GM18858 (cell line): Measurements from ENCODE around the gene CSNK2A3.
"Not testable (repeated sequence)": the region's sequence is repeated elsewhere in the genome, so short reads cannot be mapped to it uniquely, and the experiment has no call there.

Experiments
- ATAC-seq: cut with Tn5 transposase; IDR thresholded peaks from one replicate; pipeline ENCODE4 v1.9.1; 2021; ENCODE audit not compliant: unreplicated experiment

CSNK2A3 gene

GRCh38 chr11:11352878-11353277, at the start of gene CSNK2A3:
Gene CSNK2A3, minus strand, starts transcription at chr11:11353250. Its CDS starts 131 bp downstream, at chr11:11353119.
- not testable (repeated sequence) for ATAC-seq

GRCh38 chr11:11401960-11402535, 49.0 kb upstream of the CSNK2A3 start:
- no peak for ATAC-seq

DNA sequence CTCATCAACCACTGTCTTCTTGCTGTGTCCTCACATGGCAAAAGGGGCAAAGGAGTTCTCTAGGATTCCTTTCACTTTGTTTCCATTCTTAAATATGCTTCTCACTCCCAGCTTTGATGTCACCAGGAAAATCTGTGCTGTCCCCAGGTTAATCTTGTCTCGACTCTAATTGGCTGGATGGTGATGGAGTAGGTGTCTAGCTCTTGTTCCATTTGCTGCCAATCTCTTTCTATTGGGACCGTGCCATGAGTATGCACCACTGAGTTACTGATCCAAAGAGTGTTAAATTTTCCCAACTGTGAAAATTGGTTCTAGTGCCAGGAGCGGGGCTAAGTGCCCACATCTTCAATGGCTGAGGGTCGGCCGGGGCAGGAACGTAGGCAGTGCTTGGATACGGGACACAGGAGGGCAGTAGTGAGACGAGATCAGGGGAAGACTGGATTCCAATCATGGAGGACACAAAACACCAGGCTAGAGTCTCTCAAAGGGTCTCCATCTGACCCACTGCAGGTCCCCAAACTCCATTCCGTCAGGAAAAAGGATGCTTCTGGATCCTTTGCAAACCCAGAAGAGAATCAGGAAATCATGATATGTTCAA, 47.7 kb upstream of the CSNK2A3 start:
- no peak for ATAC-seq

DNA sequence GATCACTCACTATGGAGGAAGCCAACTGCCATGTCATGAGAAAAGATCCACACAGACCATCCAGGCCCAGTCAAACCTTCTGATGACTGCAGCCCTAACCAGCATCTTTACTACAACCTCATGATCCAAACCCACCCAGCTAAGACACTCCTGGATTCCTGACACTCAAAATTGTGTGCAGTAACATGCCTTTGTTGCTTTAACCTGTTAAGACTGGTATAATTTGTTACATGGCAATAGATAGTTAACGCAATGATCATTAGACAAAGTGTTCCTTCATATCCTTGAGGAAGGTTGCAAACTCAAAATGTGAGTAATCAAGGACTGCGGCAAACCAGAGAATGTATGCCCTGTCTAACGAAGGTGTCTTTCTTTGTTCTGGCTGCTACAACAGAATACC, 47.1 kb upstream of the CSNK2A3 start:
- ATAC-seq, result no peak

- no peak for ATAC-seq
Observed at GRCh38 chr11:11397781-11398180, 44.7 kb upstream of the CSNK2A3 start.

DNA sequence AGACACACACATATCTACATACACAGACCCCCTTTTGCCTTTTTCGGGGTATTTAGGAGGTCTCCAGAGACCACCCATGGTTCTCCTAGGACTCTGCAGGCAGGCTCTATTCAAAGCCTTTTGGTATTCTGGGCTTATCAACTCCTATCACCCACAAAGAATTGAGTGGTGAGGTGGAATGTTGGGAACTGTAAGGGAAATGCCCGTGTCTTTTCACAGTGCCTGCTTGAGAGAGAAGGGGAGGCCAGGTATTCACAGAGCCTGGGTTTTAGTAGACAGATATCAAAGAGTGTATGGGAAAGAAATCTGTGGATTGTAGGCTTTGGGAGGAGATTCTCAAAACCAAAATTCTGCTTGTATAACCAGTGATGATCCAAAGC, 44.0 kb upstream of the CSNK2A3 start:
- no peak for ATAC-seq

DNA sequence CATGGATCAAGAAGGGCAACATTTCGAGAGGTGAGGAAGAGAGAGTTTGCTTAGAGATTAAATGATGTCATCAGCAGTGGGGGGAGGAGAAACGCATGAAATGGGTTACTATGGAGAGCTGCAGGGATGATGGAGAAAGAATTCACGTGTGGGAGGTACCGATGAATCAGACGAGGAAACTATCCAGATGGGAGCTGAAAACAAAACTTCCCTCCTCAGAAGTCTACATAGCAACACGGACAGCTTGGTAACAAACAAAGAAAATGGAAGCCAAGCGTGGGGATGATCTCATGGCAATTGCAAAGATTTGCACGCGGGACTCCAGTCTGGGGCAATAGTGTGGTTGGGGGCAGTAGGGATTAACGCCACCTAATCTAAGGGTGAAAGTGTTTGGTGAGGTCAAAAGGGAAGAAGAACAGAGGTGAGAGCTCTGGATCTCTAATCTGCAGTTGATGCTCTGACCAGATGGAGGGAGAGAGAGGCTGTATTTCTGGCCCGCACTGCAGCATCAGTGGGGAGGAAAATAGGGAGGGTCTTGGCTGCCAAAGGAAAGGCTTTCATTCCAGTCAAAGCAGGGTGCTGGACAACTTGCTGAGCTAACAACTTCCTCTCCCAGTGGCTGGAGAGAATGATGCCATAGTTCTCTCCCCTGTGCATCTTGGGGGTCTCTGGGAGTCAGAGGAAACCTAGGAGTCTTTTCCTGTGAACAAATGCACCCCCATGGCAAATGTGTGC, 43.4 kb upstream of the CSNK2A3 start:
- no peak for ATAC-seq

DNA sequence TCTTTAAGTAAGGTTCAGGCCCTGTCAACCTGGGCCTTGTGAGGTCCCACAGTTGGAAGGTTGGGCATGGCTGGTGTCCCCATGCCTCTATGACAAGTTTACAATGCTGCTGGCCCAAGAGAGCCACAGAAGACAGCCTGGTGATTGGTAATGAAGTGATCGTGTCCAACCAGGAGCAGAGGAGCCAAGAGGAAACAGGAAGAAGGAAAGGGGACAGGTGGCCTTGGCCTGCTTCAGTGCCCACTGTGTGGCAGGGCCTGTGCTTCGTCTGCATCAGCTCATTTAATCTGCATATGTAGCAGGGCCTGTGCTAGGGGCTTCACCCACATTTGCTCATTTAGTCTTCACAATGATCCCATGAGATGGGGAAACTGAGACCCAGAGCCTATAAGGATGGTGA, 42.1 kb upstream of the CSNK2A3 start:
- no peak for ATAC-seq

DNA sequence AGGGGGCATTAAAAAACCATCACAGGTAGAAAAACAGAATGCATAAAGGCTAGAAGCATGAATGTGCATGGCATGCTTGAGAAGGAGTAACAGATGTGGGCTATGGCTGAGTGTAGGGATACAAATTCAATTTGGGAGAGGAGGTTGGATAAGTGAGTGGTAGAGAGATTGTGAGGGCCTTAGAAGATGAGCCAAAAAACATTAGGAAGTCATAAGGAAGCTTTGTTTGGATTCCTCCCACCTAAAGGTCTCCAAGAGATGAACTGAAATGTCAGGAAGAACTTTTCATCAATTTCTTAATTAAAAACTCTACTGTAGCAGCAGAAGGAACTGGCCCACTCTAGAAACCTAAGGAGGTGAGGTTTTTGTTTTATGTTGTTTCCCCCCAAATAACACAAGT, 41.2 kb upstream of the CSNK2A3 start:
- no peak for ATAC-seq

GRCh38 chr11:11391796-11392463, 38.9 kb upstream of the CSNK2A3 start:
- ATAC-seq, result no peak

DNA sequence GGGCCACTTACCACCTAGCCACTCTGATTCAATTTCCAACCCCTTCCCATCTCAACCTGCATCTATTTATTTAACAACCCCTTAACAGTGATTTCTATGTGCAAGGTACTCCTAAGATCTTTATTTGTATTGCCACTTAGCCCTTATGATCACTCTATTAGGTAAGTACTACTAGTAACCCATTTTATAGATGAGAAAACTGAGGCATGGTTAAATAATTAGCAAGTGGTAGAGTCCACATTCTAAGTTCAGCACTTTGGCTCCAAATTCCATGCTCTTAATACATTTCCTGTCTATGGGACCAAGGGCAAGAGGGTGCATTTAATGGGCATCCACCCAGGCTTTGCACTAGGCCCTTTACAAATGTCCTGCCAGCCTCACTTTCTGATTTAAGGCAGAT, 38.1 kb upstream of the CSNK2A3 start:
- ATAC-seq, result no peak

GRCh38 chr11:11390068-11390771, 37.2 kb upstream of the CSNK2A3 start:
- ATAC-seq, result no peak

GRCh38 chr11:11389238-11389637, 36.2 kb upstream of the CSNK2A3 start:
- no peak for ATAC-seq

- ATAC-seq, result no peak
Observed at GRCh38 chr11:11387622-11388305, 34.7 kb upstream of the CSNK2A3 start.

DNA sequence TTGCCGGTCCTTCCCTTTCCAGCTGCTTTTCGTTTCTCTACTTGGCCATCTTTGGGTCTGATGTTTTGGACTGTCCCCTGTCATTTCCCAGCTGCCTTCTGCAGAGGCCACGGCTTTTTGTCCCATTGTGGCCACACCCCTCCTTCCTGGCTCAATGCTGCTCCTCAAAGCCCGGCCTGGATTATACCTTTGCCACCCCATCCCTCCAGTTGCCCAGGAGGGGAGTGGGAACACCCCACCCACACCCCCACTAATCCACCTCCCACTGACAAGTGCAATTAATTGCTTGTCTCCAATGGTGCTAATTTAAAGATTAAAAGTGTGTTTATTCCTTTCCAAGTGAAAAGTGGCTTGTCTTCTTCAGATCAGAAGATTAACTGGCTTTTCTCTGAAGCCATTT, 34.2 kb upstream of the CSNK2A3 start:
- no peak for ATAC-seq

DNA sequence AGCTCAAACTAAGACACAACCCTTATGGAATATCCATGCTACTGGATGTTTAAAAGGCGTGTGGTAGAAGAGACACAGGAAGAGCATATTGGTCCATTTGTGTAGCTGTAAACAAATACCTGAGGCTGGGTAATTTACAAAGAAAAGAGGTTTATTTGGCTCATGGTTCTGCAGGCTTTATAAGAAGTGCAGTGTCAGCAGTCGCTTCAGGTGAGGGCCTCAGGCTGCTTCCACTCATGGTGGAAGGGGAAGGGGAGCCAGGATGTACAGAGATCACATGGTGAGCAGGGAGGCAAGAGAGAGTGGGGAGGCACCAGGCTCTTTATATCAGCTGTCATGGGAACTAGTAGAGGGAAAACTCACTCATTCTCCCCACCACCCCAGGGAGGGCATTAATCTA, 31.8 kb upstream of the CSNK2A3 start:
- ATAC-seq, result no peak

DNA sequence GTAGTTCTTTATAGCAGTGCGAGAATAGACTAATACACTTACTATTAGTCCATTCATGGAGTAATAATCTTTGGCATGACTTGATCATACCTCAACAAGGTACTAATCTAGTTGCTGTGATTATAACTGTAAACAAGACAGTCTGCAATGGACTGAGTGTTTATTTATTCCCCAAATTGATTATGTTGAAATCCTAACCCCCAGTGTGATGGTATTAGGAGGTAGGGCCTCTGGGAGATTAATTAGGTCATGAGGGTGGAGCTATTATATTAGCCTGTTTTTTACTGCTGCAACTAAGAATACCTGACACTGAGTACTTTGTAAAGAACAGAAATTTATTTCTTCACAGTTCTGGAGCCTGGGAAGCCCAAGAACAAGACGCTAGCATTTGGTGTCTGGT, 30.9 kb upstream of the CSNK2A3 start:
- ATAC-seq, result no peak

GRCh38 chr11:11382858-11383532, 29.9 kb upstream of the CSNK2A3 start:
- ATAC-seq, result no peak

- no peak for ATAC-seq
Observed at GRCh38 chr11:11381471-11382105, 28.5 kb upstream of the CSNK2A3 start.

DNA sequence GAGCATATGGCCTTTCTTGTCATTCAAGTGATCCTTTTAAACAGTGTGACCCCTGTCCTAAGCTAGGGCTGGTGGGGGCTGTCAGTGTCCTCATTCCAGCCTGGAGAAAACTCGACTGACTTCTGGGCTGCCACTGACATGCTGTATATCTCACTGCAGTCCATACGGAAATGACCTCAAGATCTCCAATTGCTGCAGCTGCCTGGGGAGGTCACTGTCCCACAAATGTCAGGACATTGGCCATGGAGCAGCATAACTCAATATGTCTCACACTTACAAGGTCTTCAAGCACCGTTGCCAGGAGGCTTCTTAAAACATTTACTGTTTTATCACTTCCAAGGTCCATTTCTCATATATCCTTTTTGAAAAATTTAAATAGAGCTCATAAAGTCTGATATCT, 27.8 kb upstream of the CSNK2A3 start:
- no peak for ATAC-seq
